GM20000 (cell line): ENCODE measurements around the gene DPYSL4.

ENCODE experiments used
- DNase-seq: peaks from one replicate; pipeline ENCODE4 v3.0.0; 2012; ENCODE audit warnings: low spot score
- TF ChIP-seq, protein P1 (sequence below): IDR thresholded peaks from 2 replicates; pipeline ENCODE4 v1.5.1; 2012; ENCODE audit warnings: mild to moderate bottlenecking, control low read depth; ENCODE audit errors: extremely low read depth, missing control alignments

The DPYSL4 gene

DNA sequence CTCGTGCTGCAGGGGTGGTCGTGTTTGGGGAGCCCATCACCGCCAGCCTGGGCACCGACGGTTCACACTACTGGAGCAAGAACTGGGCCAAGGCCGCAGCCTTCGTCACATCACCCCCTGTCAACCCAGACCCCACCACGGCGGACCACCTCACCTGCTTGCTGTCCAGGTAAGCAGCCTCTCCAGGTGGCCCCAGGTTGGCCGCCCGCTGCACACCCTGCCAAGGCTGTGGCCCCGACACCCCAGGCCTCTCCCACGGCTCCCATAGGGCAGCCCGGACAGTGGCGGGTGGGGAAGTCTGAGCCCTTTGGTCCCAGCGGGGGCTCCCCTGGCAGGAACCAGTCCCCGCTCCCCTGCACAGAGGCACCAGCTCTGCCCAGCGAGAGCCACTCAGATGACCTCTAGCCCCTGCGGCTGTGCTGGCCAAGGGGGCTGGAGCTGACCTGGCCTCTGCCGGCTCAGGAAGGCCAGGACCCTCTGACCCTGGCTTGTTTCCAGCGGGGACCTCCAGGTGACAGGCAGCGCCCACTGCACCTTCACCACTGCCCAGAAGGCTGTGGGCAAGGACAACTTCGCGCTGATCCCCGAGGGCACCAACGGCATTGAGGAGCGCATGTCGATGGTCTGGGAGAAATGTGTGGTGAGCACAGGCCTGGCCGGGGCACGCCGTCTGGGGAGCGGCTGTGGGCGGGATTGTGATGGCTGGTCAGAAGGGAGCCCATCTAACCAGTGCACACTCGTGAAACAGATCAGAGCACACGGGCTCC is 13.8 kb downstream of the DPYSL4 start:
- TF ChIP-seq, protein P1, sequence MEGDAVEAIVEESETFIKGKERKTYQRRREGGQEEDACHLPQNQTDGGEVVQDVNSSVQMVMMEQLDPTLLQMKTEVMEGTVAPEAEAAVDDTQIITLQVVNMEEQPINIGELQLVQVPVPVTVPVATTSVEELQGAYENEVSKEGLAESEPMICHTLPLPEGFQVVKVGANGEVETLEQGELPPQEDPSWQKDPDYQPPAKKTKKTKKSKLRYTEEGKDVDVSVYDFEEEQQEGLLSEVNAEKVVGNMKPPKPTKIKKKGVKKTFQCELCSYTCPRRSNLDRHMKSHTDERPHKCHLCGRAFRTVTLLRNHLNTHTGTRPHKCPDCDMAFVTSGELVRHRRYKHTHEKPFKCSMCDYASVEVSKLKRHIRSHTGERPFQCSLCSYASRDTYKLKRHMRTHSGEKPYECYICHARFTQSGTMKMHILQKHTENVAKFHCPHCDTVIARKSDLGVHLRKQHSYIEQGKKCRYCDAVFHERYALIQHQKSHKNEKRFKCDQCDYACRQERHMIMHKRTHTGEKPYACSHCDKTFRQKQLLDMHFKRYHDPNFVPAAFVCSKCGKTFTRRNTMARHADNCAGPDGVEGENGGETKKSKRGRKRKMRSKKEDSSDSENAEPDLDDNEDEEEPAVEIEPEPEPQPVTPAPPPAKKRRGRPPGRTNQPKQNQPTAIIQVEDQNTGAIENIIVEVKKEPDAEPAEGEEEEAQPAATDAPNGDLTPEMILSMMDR = no peak
- no peak for DNase-seq

DNA sequence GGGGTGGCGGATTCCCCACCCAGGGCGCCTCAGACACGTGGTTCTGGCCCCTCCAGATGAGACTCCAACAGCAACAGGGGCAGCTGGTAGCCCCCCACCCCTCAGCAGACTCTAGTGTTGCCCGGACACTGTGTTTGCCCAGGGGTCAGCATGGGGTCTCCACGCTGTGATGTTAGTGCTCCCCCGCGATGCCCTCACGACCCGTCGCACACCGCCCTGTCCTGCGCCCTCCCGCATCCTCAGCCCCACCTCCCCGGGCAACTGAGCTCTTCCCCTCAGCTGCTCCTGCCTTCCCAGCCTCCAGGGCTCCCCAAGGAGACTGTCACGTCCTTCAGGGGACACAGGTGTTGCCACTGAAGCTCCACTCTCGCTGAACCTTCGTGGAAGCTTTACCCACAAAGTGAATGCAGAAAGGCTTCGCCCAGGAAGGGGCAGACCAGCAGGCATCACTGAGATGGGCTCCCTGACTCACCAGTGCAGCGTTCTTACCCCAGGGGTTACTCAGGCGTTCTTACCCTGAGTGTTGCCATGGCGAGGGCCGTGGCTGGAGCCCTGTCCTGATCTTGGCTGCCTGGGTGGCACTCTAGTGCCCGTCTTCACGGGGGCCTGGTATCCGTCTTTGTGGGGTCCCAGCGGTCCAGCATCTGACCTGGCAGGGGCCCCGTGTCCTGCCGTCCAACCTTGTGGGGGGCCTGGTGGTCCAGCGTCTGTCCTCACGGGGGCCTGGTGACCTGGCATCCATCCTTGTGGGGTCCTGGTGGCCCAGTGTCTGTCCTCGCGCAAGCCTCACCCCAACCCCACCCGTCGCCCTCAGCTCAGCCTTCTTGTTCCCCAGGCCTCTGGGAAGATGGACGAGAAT is 14.6 kb downstream of the DPYSL4 start:
- TF ChIP-seq, protein P1 = no peak
- no peak for DNase-seq

DNA sequence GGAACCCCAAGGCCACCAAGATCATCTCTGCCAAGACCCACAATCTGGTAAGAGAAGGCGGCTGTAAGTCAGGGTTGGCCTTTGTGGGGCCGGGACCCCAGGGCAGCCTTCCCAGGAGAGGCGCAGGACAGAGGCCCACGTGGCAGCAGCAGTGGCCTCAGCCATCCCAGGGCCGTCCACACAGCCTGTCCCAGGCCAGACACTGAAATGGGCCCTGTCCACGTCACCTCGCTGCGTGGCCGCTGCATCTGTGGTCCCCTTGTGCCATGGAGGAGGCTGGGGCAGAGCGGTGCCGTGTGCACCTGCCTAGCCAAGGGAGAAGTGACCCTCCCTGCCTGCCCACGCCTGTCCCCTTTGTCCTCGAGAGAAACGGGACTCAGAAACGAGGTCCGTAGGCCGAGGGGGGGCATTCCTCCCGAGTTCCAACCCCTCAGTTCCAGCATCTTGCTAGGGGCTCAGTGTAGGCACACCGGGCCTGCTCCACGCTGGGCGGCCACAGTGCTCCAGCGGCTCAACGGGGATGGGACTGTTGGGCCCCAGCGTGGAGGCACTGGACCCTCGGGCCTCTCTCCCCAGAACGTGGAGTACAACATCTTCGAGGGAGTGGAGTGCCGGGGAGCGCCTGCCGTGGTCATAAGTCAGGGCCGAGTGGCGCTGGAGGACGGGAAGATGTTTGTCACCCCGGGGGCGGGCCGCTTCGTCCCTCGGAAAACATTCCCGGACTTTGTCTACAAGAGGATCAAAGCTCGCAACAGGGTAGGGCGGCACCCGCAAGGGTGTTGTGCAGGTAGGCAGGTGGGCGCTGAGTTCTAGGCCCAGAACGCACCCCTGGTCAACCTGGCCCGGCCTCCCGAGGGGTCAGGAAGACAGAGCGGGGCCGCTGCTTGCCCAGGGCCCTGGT is 15.6 kb downstream of the DPYSL4 start:
- DNase-seq = no peak
- TF ChIP-seq, protein P1 = no peak

DNA sequence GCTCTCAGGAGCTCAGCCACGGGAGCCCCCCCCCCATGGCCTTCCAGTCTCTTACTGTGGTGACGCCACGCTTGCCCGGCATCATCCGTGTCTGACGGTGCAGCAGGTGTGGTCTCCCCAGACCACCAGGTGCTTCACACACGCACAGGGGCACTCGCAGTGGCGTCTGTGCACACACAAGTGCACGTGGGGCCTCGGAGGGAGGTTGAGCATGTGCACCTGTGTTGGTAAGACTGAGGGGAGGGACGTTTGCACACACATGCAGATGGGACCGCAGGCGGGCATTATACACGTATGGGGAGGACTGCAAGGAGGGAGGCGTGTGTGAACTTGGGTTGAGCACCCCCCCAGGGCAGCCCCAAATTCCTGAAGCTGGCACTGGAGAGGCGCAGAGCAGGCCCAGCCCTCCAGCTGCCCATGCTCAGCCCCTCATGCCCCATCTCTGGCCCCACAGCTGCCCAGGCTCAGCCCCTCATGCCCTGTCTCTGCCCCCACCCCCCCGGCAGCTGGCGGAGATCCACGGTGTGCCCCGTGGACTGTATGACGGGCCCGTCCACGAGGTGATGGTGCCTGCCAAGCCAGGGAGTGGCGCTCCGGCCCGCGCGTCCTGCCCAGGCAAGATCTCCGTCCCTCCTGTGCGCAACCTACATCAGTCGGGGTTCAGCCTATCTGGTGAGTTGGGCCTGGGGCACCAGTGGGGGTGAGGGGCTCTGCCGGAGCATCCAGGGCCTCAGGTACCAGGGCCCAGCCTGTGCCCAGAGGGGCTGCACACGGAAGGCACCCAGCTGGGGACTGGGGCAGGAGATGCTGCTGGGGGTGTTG is 16.7 kb downstream of the DPYSL4 start:
- TF ChIP-seq, protein P1 = no peak
- no peak for DNase-seq

DNA sequence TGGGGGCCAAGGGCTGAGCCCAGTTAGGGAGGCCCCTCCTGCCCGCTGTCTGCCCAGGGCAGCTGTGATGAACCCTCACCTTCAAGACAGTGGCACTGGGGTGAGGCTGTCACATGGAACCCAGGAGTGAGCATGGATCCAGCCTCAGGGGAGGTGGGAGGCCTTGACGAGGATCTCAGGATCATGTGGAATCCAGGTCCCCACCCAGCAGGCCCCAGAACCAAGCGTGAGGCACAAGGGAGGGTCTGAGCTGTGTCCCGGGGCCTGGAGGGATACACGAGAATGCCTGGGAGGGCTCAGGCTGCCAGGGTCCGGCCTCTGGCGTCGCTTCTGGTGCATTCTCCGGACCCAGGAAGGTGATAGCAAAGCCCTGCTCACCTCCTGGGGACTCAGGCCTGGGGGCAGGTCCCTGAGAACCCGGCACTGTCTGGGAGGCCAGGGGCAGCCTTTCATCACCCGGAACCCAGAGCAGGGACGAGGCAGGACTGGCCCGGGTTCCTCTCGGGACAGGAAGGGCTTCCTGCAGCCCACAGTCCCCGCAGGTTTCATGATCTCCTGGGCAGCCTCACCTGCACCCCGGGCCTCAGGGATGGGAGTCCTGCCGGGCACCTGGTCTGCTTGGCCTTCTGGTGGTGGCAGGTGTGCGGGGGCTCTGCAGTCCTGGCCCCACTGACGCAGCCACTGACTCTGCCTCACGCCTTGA is 17.5 kb downstream of the DPYSL4 start:
- no peak for DNase-seq

More for the DNA sequence above, 17.5 kb downstream of the DPYSL4 start:
- TF ChIP-seq, protein P1 = no peak
